AG04450 (cell line): ENCODE data around the gene RRBP1. TPM values are rescaled to one million over a fixed set of nuclear protein-coding genes. Genes with fewer than 3 reads are reported as not detected.

Experiments
- CTCF ChIA-PET: fragments of 300-600, 350-600 bp; formaldehyde crosslinking; extraction: SDS; loops from one replicate; lab custom pipeline; 2022; ENCODE audit warnings: antibody characterized with exemption, inconsistent platforms; lab: Charles Lee
- POLR2A ChIA-PET: fragments of 350-600 bp; formaldehyde crosslinking; extraction: SDS; loops from one replicate; lab custom pipeline; 2021; ENCODE audit warnings: antibody characterized with exemption, inconsistent platforms; lab: Yijun Ruan, JAX
- DNase-seq: peaks from one replicate; pipeline ENCODE4 v3.0.0-alpha.2; 2011; ENCODE audit warnings: low read depth, low spot score
- H3K27ac ChIP-seq: one replicate; pipeline ENCODE4 v1.5.1; 2012; ENCODE audit warnings: low read depth, low read length, control low read depth
- H3K27me3 ChIP-seq: one replicate; pipeline ENCODE4 v1.6.0; 2012; ENCODE audit warnings: low read length; ENCODE audit not compliant: control insufficient read depth, insufficient read depth
- H3K4me3 ChIP-seq: 2 replicates; pipeline ENCODE4 v1.5.1; 2011; ENCODE audit warnings: mild to moderate bottlenecking, low read depth, low read length, control low read depth
- H3K9me3 ChIP-seq: 2 replicates; pipeline ENCODE4 v1.5.1; 2012; ENCODE audit warnings: low read length; ENCODE audit not compliant: control insufficient read depth, insufficient read depth
- polyA plus RNA-seq: library from polyadenylated mRNA; depleted of rRNA; stranded (reverse); fragments of >200 nt; gene quantifications from 2 replicates; pipeline ENCODE4 v1.2.3, GENCODE V29; 2011
- TF ChIP-seq, protein P1 (sequence below): IDR thresholded peaks from 2 replicates; pipeline ENCODE4 v1.5.1; 2011; ENCODE audit warnings: low read depth, low read length, control low read depth, inconsistent platforms

Gene RRBP1
- polyA plus RNA-seq, 1 experiment = 153 TPM

DNA sequence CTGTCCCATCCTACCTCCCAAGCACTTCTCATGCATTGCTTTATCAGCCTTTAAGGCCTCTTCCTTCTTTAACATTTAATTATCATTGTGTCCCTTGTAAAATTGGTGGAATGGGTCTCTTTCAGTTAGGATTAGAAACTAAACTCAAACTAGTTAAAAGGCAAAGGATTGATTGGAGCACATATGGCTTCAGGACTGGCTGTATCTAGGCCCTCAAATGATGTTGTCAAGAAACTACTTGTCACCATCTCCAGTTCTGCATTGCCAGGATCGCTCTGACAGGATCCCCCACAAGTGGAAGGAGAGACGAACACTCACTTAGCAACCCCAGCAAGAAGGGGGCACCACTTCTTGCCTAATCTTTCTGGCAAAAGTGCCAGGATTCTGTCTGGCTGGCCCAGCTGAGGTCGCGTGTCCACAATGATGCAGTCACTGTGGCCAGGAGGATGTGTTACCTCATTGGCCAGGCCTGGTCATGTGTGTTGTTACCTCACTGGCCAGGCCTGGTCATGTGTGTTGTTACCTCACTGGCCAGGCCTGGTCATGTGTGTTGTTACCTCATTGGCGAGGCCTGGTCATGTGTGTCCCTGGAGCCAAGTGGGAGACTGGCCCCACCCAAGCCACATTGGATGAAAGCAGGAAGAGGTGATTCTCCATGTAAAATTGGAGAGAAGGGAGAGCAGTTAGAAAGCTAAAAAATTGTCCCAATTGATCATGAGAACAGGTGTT is 22.7 kb upstream of the RRBP1 start:
- ChIA-PET POLR2A (no interaction called here), CTCF (interaction anchor here (3.3 kb wide), 1 partner anchor 22 kb away, joined by 10 read pairs; the partner anchor contains the start of gene RRBP1)
- TF ChIP-seq, protein P1, sequence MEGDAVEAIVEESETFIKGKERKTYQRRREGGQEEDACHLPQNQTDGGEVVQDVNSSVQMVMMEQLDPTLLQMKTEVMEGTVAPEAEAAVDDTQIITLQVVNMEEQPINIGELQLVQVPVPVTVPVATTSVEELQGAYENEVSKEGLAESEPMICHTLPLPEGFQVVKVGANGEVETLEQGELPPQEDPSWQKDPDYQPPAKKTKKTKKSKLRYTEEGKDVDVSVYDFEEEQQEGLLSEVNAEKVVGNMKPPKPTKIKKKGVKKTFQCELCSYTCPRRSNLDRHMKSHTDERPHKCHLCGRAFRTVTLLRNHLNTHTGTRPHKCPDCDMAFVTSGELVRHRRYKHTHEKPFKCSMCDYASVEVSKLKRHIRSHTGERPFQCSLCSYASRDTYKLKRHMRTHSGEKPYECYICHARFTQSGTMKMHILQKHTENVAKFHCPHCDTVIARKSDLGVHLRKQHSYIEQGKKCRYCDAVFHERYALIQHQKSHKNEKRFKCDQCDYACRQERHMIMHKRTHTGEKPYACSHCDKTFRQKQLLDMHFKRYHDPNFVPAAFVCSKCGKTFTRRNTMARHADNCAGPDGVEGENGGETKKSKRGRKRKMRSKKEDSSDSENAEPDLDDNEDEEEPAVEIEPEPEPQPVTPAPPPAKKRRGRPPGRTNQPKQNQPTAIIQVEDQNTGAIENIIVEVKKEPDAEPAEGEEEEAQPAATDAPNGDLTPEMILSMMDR = no peak
- Histone ChIP-seq H3K27me3 (no peaks in the 10 kb centered on the region), H3K27ac (no peak overlapping the region), H3K4me3 (no peak overlapping the region), H3K9me3 (no peaks in the 10 kb centered on the region)
- no peak for DNase-seq

DNA sequence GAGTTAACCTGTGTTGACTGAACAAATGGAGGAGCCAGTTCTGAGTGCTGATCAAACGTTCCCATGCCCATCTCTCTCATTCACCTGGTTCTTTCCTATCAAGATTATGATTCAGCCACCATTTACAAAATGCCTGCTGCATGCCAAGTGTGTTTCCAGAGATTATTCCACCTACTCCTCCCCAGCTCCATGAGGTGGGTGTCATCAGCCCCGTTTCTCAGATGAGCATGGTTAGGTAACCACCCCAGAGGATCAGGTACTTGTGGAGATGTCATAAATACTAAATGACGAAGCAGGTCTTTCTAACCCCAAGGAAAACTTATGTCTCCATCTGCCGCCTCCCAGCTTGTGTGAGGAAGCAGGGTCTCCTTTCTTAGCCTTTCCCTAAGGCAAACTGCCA is 19.8 kb upstream of the RRBP1 start:
- Histone ChIP-seq H3K4me3 (no peak overlapping the region), H3K9me3 (no peaks in the 10 kb centered on the region), H3K27me3 (no peaks in the 10 kb centered on the region), H3K27ac (no peak overlapping the region)
- ChIA-PET POLR2A (interaction anchor here (0.9 kb wide), 1 partner anchor 20 kb away, joined by 5 read pairs; the partner anchor contains the start of gene RRBP1), CTCF (interaction anchor here (0.8 kb wide), 1 partner anchor 13 kb away, joined by 3 read pairs; no protein-coding TSS in a partner anchor)
- no peak for DNase-seq
- TF ChIP-seq, protein P1 = no peak

DNA sequence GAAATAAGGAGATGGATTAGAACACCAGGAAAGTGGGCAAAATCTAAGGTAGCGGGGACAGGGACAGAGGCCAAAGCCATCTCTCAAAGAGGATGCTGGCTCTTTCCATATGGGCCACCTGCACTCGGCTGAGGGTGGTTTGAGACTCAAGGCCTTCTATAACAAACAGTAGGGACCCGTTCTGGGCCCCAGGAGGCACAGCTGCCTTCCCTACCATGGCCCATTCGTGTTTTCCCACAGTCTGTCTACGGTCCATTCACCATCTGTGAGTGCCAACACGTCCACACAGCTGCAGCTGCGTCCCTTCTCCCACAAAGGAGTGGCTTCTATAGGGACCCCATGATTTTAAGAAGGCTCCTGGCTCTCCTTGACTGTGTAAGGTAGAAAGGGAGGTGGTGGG is 18.6 kb upstream of the RRBP1 start:
- TF ChIP-seq, protein P1 = no peak
- H3K27ac ChIP-seq = no peak overlapping the region
- no peaks in the 10 kb centered on the region for H3K9me3 ChIP-seq
- ChIA-PET POLR2A (no interaction called here), CTCF (interaction anchor here (1.4 kb wide), 1 partner anchor 18 kb away, joined by 3 read pairs; the partner anchor contains the start of gene RRBP1)
- H3K27me3 ChIP-seq = no peaks in the 10 kb centered on the region
- DNase-seq = no peak
- H3K4me3 ChIP-seq = no peak overlapping the region

DNA sequence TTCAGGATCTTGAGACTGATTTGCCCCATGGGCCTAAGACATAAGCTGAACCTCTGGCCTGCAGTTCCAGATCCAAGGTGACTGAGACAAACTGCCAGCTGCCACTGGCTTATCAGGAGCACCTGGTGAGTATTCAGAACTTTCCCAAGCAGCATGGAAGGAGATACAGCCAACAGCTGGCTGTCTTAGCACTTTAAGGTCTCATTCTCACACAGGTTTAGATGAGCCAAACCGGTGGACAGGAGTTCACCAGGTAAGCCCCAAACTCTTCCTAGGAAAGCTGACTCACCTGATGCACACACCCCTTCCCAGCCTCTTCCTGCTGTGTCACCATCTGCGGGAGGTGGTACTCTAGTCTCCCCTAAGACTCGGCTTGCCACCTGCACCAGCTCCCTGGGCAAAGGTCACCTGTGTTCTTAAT is 17.9 kb upstream of the RRBP1 start, which contains the start of gene BANF2:
BANF2 (plus strand) TSS at position 36 of the 421 bp plus-strand sequence. CDS start 25,060 bp downstream, outside the sequence.
- DNase-seq = no peak
- TF ChIP-seq, protein P1 = no peak
- CTCF ChIA-PET = interaction anchor here (1.4 kb wide), 1 partner anchor 17 kb away, joined by 3 read pairs; the partner anchor contains the start of gene RRBP1
- no peak within 1 kb of the TSS for H3K4me3 ChIP-seq
- no peaks in the 10 kb centered on the region for H3K9me3 ChIP-seq
- no peak within 1 kb of the TSS for H3K27ac ChIP-seq
- POLR2A ChIA-PET = no interaction called here
- H3K27me3 ChIP-seq = no peaks in the 10 kb centered on the region

DNA sequence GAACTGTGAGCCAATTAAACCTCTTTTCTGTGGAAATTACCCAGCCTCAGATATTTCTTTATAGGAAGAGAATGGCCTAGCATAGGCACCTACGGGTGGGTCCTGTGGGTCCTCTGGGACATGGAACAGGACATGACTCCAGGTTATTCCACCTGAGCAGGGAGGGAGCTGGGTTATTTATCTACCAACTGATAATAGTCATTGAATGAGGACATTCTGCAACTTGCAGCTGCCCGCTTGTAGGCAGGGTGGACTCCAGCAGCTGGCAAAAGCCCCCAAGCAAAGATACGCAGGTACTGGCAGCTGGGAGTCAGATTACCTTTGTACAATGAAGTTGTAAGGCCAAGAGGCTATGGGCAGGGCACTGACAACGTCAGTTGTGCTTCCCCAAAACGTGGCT is 16.3 kb upstream of the RRBP1 start:
- TF ChIP-seq, protein P1 = no peak
- POLR2A ChIA-PET = no interaction called here
- DNase-seq = no peak

More for the DNA sequence above, 16.3 kb upstream of the RRBP1 start:
- H3K27ac ChIP-seq = no peak overlapping the region
- H3K9me3 ChIP-seq = no peaks in the 10 kb centered on the region
- no peaks in the 10 kb centered on the region for H3K27me3 ChIP-seq
- no peak overlapping the region for H3K4me3 ChIP-seq
- CTCF ChIA-PET = interaction anchor here (0.6 kb wide), 1 partner anchor 16 kb away, joined by 3 read pairs; no protein-coding TSS in a partner anchor
